Body of pancreas (tissue), 4 donors: ENCODE measurements around the gene PRIMA1. TPM values are rescaled to one million over a fixed set of nuclear protein-coding genes. Genes with fewer than 3 reads are reported as not detected.
"Not testable (repeated sequence)": the region's sequence is repeated elsewhere in the genome, so short reads cannot be mapped to it uniquely, and the experiment has no call there.

ENCODE experiments used
- ATAC-seq: fragments of 150-250 bp; one replicate; pipeline ENCODE4 v1.9.1; 2016
- DNase-seq, 4 donors: peaks; one replicate each; pipeline ENCODE4 v3.0.0-alpha.2; 2019
- H3K27ac ChIP-seq, 4 donors: fragments of 200-600 bp; sonication (generic); 1 replicate in 3 of 4; 2 replicates in 1 of 4; pipeline versions ENCODE4 v1.5.1 to v1.6.1; 2016 to 2019; ENCODE audit warnings: mild to moderate bottlenecking in 1 of 4, mixed read lengths in 1 of 4, moderate library complexity in 1 of 4
- H3K27me3 ChIP-seq, 2 donors: fragments of 200-600 bp; sonication (generic); one replicate each; pipeline ENCODE4 v1.6.0; 2016; ENCODE audit warnings: mild to moderate bottlenecking in 1 of 2
- H3K36me3 ChIP-seq, 2 donors: fragments of 200-600 bp; sonication (generic); replicated peaks in 1 of 2; 2 replicates each; pipeline ENCODE4 v1.5.1; 2016; ENCODE audit warnings: low read depth in 2 of 2; ENCODE audit not compliant: insufficient read depth in 1 of 2
- H3K4me1 ChIP-seq: fragments of 200-600 bp; sonication (generic); one replicate; pipeline ENCODE4 v1.6.0; 2016
- H3K4me3 ChIP-seq, 2 donors: fragments of 200-600 bp; sonication (generic); 1 replicate in 1 of 2; 2 replicates in 1 of 2; pipeline ENCODE4 v1.5.1; 2016 to 2019
- H3K9me3 ChIP-seq, 3 donors: fragments of 200-600 bp; sonication (generic); 1 replicate in 2 of 3; 2 replicates in 1 of 3; pipeline ENCODE4 v1.5.1; 2016
- CTCF ChIP-seq, 7 experiments: fragments of 450-650 bp in 4 of 7; fragments of 200-600 bp in 3 of 7; sonication (generic) in 3 of 7; IDR thresholded peaks; one replicate each; pipeline ENCODE4 v1.5.1; 2016 to 2019; ENCODE audit warnings: antibody characterized with exemption in 7 of 7
- POLR2A ChIP-seq, 3 donors: fragments of 450-650 bp; IDR thresholded peaks; one replicate each; pipeline ENCODE4 v1.6.1; 2016; ENCODE audit warnings: antibody characterized with exemption in 3 of 3, mild to moderate bottlenecking in 2 of 3
- WGBS, 2 donors: methylation state at CpG; one replicate each; pipeline ENCODE4 v1.1.5; 2017; 5-methylcytosine and 5-hydroxymethylcytosine counted together
- intact Hi-C: fragments of 100-400 bp; cut with DNase I; formaldehyde crosslinking; loops from one replicate; pipeline ENCODE4 v1.15.1; 2023
- total RNA-seq, 2 donors: library from RNA; depleted of rRNA; stranded (reverse); fragments of >200 nt; gene quantifications; one replicate each; pipeline ENCODE4 v1.1.0, GENCODE V29; 2016

PRIMA1 gene
- total RNA-seq, 2 donors from 2014 or later = 0.26 to 0.33 TPM

- no peak for TF ChIP-seq POLR2A (IDR thresholded peaks at IDR 0.05)
- TF ChIP-seq CTCF (IDR thresholded peaks at IDR 0.05) = no peak
- Histone ChIP-seq H3K4me1 (no peaks in the 10 kb centered on the region), H3K27ac (no peak overlapping the region), H3K36me3 (no peaks in the 10 kb centered on the region), H3K27me3 (no peaks in the 10 kb centered on the region), H3K4me3 (no peak overlapping the region), H3K9me3 (peaks cover 0 to 4% (median 0%) of the 10 kb centered on the region in 3 donors)
- ATAC-seq (no peak), DNase-seq (no peak)
- WGBS, 2 donors = 77 to 80% methylated on average over 10 of the region's 10 CpGs
- intact Hi-C loops = no loop called here
Measured at GRCh38 chr14:93818857-93819256, 30.6 kb upstream of the PRIMA1 start.

GRCh38 chr14:93811676-93812075, 23.4 kb upstream of the PRIMA1 start:
- H3K36me3 ChIP-seq = no peaks in the 10 kb centered on the region
- H3K9me3 ChIP-seq = peaks cover 0 to 4% (median 0%) of the 10 kb centered on the region in 3 donors
- no peak for ATAC-seq
- H3K27ac ChIP-seq = no peak overlapping the region
- intact Hi-C loops = no loop called here
- no peak for TF ChIP-seq CTCF (IDR thresholded peaks at IDR 0.05)
- no peak for TF ChIP-seq POLR2A (IDR thresholded peaks at IDR 0.05)
- WGBS, 2 donors = 75 to 78% methylated on average over 8 of the region's 8 CpGs
- no peaks in the 10 kb centered on the region for H3K4me1 ChIP-seq
- H3K27me3 ChIP-seq = no peaks in the 10 kb centered on the region
- no peak for DNase-seq
- no peak overlapping the region for H3K4me3 ChIP-seq

GRCh38 chr14:93811020-93811419, 22.7 kb upstream of the PRIMA1 start:
- 67 to 100% methylated on average over 1 of the region's 1 CpG for WGBS, 2 donors
- TF ChIP-seq POLR2A (IDR thresholded peaks at IDR 0.05) (no peak), CTCF (IDR thresholded peaks at IDR 0.05) (no peak)
- H3K4me1 ChIP-seq = no peaks in the 10 kb centered on the region
- H3K4me3 ChIP-seq = no peak overlapping the region
- H3K27me3 ChIP-seq = no peaks in the 10 kb centered on the region
- DNase-seq = no peak
- peaks cover 0 to 4% (median 0%) of the 10 kb centered on the region in 3 donors for H3K9me3 ChIP-seq
- H3K27ac ChIP-seq = no peak overlapping the region
- no peaks in the 10 kb centered on the region for H3K36me3 ChIP-seq
- intact Hi-C loops = no loop called here
- no peak for ATAC-seq

GRCh38 chr14:93809491-93810420, 21.5 kb upstream of the PRIMA1 start:
- H3K36me3 ChIP-seq, H3K9me3 ChIP-seq, ATAC-seq, H3K4me1 ChIP-seq, DNase-seq, H3K27me3 ChIP-seq, H3K4me3 ChIP-seq, intact Hi-C loops, H3K27ac ChIP-seq: not testable (repeated sequence)
- WGBS, 2 donors = 56 to 60% methylated on average over 6 of the region's 6 CpGs

GRCh38 chr14:93804654-93805053, 16.4 kb upstream of the PRIMA1 start:
- no peaks in the 10 kb centered on the region for H3K36me3 ChIP-seq
- no peak for DNase-seq
- no peaks in the 10 kb centered on the region for H3K9me3 ChIP-seq
- 55 to 59% methylated on average over 9 of the region's 9 CpGs for WGBS, 2 donors
- intact Hi-C loops = no loop called here
- no peak overlapping the region for H3K4me3 ChIP-seq
- no peaks in the 10 kb centered on the region for H3K4me1 ChIP-seq
- no peaks in the 10 kb centered on the region for H3K27me3 ChIP-seq
- TF ChIP-seq POLR2A (IDR thresholded peaks at IDR 0.05) (no peak), CTCF (IDR thresholded peaks at IDR 0.05) (no peak)
- no peak overlapping the region for H3K27ac ChIP-seq
- ATAC-seq = no peak
